Mesendoderm (in vitro differentiated cells): ENCODE results near the gene TAS2R60.
"Not testable (repeated sequence)": the region's sequence is repeated elsewhere in the genome, so short reads cannot be mapped to it uniquely, and the experiment has no call there.

ENCODE experiments used
- DNase-seq: peaks from one replicate; pipeline ENCODE4 v3.0.0; 2013
- H2AK5ac ChIP-seq: 2 replicates; pipeline ENCODE4 v1.6.1; 2013; ENCODE audit warnings: low read length, inconsistent platforms
- H2BK120ac ChIP-seq: 2 replicates; pipeline ENCODE4 v1.6.1; 2013; ENCODE audit warnings: low read depth, mild to moderate bottlenecking, low read length, moderate library complexity, mixed read lengths
- H2BK15ac ChIP-seq: replicated peaks from 2 replicates; pipeline ENCODE4 v1.6.1; 2013; ENCODE audit warnings: low read depth, mild to moderate bottlenecking, moderate library complexity
- H2BK5ac ChIP-seq: 2 replicates; pipeline ENCODE4 v1.6.1; 2013; ENCODE audit warnings: low read length, inconsistent platforms
- H3K18ac ChIP-seq: 2 replicates; pipeline ENCODE4 v1.6.1; 2013; ENCODE audit warnings: mild to moderate bottlenecking, low read length, mixed read lengths
- H3K23ac ChIP-seq: one replicate; pipeline ENCODE4 v1.6.1; 2013; ENCODE audit warnings: low read length
- H3K27ac ChIP-seq: 2 replicates; pipeline ENCODE4 v1.5.1; 2013; ENCODE audit warnings: low read depth, mild to moderate bottlenecking, inconsistent platforms, low read length, moderate library complexity
- H3K27me3 ChIP-seq: 2 replicates; pipeline ENCODE4 v1.6.1; 2013; ENCODE audit warnings: low read length, control low read depth, mild to moderate bottlenecking, inconsistent platforms; ENCODE audit not compliant: insufficient read depth, poor library complexity
- H3K36me3 ChIP-seq: 2 replicates; pipeline ENCODE4 v1.6.1; 2013; ENCODE audit warnings: low read length, inconsistent platforms; ENCODE audit not compliant: control insufficient read depth, insufficient read depth
- H3K4ac ChIP-seq: one replicate; pipeline ENCODE4 v1.6.1; 2013; ENCODE audit warnings: low read depth, mild to moderate bottlenecking, low read length, moderate library complexity
- H3K4me1 ChIP-seq: 2 replicates; pipeline ENCODE4 v1.6.1; 2013; ENCODE audit warnings: low read depth, low read length, inconsistent platforms; ENCODE audit not compliant: control insufficient read depth
- H3K4me2 ChIP-seq: 2 replicates; pipeline ENCODE4 v1.6.1; 2013; ENCODE audit warnings: low read length
- H3K4me3 ChIP-seq: 2 replicates; pipeline ENCODE4 v1.5.1; 2013; ENCODE audit warnings: mild to moderate bottlenecking, low read length
- H3K56ac ChIP-seq: one replicate; pipeline ENCODE4 v1.6.1; 2013; ENCODE audit warnings: low read length
- H3K79me1 ChIP-seq: 2 replicates; pipeline ENCODE4 v1.6.1; 2013; ENCODE audit warnings: low read length, inconsistent platforms
- H3K79me2 ChIP-seq: 2 replicates; pipeline ENCODE4 v1.6.1; 2013; ENCODE audit warnings: mild to moderate bottlenecking, low read length; ENCODE audit not compliant: control insufficient read depth, insufficient read depth
- H3K9ac ChIP-seq: 2 replicates; pipeline ENCODE4 v1.6.1; 2013; ENCODE audit warnings: low read length, inconsistent platforms
- H4K5ac ChIP-seq: one replicate; pipeline ENCODE4 v1.6.1; 2013; ENCODE audit warnings: low read length
- H4K8ac ChIP-seq: one replicate; pipeline ENCODE4 v1.6.1; 2013; ENCODE audit warnings: low read depth, mild to moderate bottlenecking, control low read depth, low read length, moderate library complexity
- WGBS: extraction: QIAGEN DNeasy Blood & Tissue Kit; methylation state at CpG from one replicate; pipeline ENCODE4 v1.1.7; 2013; ENCODE audit warnings: low lambda C conversion rate, missing lambda C conversion rate; ENCODE audit not compliant: insufficient coverage; ENCODE audit errors: extremely low coverage; 5-methylcytosine and 5-hydroxymethylcytosine counted together

The TAS2R60 gene

DNA sequence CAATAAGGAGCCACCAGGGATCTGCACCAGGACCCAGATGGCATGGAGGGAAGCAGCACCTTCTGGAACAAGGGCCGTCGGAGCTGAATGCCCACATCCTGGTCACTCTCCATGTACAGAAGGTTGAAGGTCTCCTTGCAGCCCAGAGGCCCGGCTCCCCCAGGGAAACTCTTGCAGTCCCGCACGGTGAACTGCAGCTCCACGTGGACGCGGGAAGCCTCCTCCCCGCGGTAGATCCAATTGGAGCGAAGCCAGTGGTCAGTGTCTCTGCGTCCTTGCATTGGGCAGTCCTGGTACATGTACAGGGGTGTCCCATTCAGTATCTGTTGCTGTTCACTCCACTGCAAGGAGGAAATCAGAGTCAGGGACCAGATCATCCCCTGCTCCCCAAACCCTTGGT is 42.0 kb upstream of the TAS2R60 start:
- no peak overlapping the region for H3K4me3 ChIP-seq
- WGBS: no CpG with 5 or more reads among the region's 12 CpGs
- no peak overlapping the region for H2BK5ac ChIP-seq
- H4K8ac ChIP-seq: no peak overlapping the region
- H3K79me2 ChIP-seq: peaks cover 17% of the 10 kb centered on the region
- H2BK15ac ChIP-seq: no peak overlapping the region
- no peak overlapping the region for H2BK120ac ChIP-seq
- H3K9ac ChIP-seq: no peak overlapping the region
- H3K79me1 ChIP-seq: peaks cover 15% of the 10 kb centered on the region
- no peaks in the 10 kb centered on the region for H3K27me3 ChIP-seq
- H3K27ac ChIP-seq: no peak overlapping the region
- no peak overlapping the region for H3K23ac ChIP-seq
- peaks cover 10% of the 10 kb centered on the region for H3K4me1 ChIP-seq
- no peak overlapping the region for H3K56ac ChIP-seq
- H3K4ac ChIP-seq: no peak overlapping the region
- H3K18ac ChIP-seq: no peak overlapping the region
- no peak overlapping the region for H3K4me2 ChIP-seq
- H3K36me3 ChIP-seq: peaks cover 24% of the 10 kb centered on the region
- no peak for DNase-seq
- H2AK5ac ChIP-seq: no peak overlapping the region
- no peak overlapping the region for H4K5ac ChIP-seq

DNA sequence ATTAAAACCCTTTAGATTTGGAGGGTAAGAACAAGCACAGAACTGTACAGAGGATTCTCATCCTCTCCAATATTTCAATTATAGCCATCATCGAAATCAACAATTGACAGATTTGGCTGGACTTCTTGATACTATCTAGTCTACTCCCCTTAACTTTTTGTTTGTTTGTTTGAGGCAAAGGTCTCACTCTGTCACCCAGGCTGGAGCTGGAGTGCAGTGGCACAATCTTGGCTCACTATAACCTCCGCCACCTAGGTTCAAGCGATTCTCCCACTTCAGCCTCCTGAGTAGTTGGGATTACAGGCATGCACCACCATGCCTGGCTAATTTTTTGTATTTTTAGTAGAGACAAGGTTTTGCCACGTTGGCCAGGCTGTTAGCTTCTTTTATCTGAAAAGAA is 41.0 kb upstream of the TAS2R60 start:
- not testable (repeated sequence) for H2BK5ac ChIP-seq, H3K27ac ChIP-seq, H3K4ac ChIP-seq, H2AK5ac ChIP-seq, H3K27me3 ChIP-seq, H4K5ac ChIP-seq, DNase-seq, H3K4me2 ChIP-seq, H2BK120ac ChIP-seq, H2BK15ac ChIP-seq, H3K4me3 ChIP-seq, H3K56ac ChIP-seq, H3K9ac ChIP-seq, H3K23ac ChIP-seq, H4K8ac ChIP-seq, H3K18ac ChIP-seq
- Histone ChIP-seq H3K36me3 (peaks cover 22% of the 10 kb centered on the region), H3K79me1 (peaks cover 22% of the 10 kb centered on the region), H3K4me1 (peaks cover 19% of the 10 kb centered on the region), H3K79me2 (peaks cover 26% of the 10 kb centered on the region)
- WGBS: no CpG with 5 or more reads among the region's 4 CpGs

DNA sequence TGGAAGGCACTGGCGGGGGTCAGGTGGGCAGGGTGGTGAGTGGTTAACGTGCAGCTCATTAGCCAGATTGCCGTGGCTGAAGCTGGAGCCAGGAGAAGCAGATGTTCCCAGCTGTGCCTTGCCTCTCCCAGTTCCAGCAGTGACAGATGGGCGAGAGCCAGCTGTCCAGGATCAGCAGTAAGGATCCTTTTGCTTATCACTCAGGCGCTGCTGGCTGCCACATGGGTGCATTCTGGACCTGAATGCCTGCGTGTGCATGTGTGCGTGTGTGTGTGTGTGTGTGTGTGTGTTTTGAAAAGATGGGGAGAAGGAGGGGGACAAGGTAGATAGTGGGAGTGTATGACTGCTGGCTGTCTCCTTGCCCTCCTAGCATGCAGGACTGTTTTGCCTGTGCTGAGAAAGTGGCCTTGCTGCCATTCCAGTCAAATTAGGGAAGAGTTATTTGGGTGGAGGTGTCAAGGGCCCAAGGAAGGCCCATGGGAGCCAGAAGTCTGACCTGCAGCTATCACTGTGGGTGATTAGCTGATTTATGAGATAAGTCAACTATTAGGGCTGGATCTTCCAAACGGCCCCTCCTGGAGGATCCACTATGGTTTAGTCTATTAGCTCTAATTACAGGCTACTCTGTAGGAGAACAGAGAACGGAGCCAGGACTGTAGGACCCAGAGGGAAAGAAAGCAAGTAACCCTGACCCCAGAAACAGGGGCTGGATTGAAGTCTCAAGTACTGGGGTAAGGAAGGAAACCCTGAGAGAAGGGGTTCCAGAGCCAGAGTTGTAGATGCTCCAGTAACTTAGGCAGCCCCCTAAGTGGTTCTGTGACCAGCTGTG is 37.9 kb upstream of the TAS2R60 start:
- DNase-seq: peak; percentile 65
- no peak overlapping the region for H2BK120ac ChIP-seq

DNA sequence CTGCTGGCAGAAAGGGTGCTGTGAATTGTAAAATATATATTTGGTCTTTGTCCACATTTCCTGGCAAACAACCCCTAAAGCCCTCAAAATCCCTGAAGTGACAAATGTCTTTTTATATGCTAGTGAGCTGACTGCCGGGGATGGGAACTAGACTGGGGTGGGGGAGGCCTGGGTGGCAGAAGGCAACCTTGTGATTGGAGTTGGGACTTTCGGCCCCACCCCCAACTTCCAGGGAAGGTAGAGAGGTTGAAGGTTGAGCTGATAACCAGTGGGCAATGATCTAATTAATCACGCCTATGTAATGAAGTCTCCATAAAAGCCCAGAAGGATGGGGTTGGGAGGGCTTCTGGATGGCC is 37.3 kb upstream of the TAS2R60 start:
- no CpG with 5 or more reads among the region's 3 CpGs for WGBS
- no peak overlapping the region for H4K8ac ChIP-seq
- no peak overlapping the region for H4K5ac ChIP-seq
- H3K4me3 ChIP-seq: peak overlapping the region; percentile 12
- peak overlapping the region; percentile 69 for H3K27ac ChIP-seq
- peak overlapping the region; percentile 54 for H3K9ac ChIP-seq
- peak overlapping the region; percentile 91 for H2BK5ac ChIP-seq
- H3K4me2 ChIP-seq: peak overlapping the region; percentile 71
- H3K4me1 ChIP-seq: peaks cover 26% of the 10 kb centered on the region
- H2AK5ac ChIP-seq: peak overlapping the region; percentile 45
- H3K18ac ChIP-seq: peak overlapping the region; percentile 0
- no peaks in the 10 kb centered on the region for H3K27me3 ChIP-seq
- peaks cover 19% of the 10 kb centered on the region for H3K79me1 ChIP-seq
- H3K36me3 ChIP-seq: peaks cover 5% of the 10 kb centered on the region
- H3K56ac ChIP-seq: peak overlapping the region; percentile 74
- H3K4ac ChIP-seq: no peak overlapping the region
- no peak overlapping the region for H2BK120ac ChIP-seq
- H3K79me2 ChIP-seq: peaks cover 36% of the 10 kb centered on the region
- H3K23ac ChIP-seq: no peak overlapping the region
- DNase-seq: peak; percentile 90
- H2BK15ac ChIP-seq: no peak overlapping the region

More for the DNA sequence above, 37.9 kb upstream of the TAS2R60 start:
- peak overlapping the region; percentile 0 for H3K18ac ChIP-seq
- H3K27ac ChIP-seq: peak overlapping the region; percentile 69
- no peak overlapping the region for H3K4ac ChIP-seq
- peaks cover 36% of the 10 kb centered on the region for H3K79me2 ChIP-seq
- peak overlapping the region; percentile 45 for H2AK5ac ChIP-seq
- peak overlapping the region; percentile 79 for H2BK5ac ChIP-seq
- peak overlapping the region; percentile 74 for H3K56ac ChIP-seq
- no peak overlapping the region for H4K5ac ChIP-seq
- peaks cover 19% of the 10 kb centered on the region for H3K79me1 ChIP-seq
- peaks cover 7% of the 10 kb centered on the region for H3K36me3 ChIP-seq
- H3K4me2 ChIP-seq: peak overlapping the region; percentile 71
- peak overlapping the region; percentile 11 for H3K23ac ChIP-seq
- peaks cover 24% of the 10 kb centered on the region for H3K4me1 ChIP-seq
- H4K8ac ChIP-seq: no peak overlapping the region
- peak overlapping the region; percentile 54 for H3K9ac ChIP-seq
- no peak overlapping the region for H2BK15ac ChIP-seq
- H3K4me3 ChIP-seq: peak overlapping the region; percentile 12
- no peaks in the 10 kb centered on the region for H3K27me3 ChIP-seq
- no CpG with 5 or more reads among the region's 9 CpGs for WGBS

DNA sequence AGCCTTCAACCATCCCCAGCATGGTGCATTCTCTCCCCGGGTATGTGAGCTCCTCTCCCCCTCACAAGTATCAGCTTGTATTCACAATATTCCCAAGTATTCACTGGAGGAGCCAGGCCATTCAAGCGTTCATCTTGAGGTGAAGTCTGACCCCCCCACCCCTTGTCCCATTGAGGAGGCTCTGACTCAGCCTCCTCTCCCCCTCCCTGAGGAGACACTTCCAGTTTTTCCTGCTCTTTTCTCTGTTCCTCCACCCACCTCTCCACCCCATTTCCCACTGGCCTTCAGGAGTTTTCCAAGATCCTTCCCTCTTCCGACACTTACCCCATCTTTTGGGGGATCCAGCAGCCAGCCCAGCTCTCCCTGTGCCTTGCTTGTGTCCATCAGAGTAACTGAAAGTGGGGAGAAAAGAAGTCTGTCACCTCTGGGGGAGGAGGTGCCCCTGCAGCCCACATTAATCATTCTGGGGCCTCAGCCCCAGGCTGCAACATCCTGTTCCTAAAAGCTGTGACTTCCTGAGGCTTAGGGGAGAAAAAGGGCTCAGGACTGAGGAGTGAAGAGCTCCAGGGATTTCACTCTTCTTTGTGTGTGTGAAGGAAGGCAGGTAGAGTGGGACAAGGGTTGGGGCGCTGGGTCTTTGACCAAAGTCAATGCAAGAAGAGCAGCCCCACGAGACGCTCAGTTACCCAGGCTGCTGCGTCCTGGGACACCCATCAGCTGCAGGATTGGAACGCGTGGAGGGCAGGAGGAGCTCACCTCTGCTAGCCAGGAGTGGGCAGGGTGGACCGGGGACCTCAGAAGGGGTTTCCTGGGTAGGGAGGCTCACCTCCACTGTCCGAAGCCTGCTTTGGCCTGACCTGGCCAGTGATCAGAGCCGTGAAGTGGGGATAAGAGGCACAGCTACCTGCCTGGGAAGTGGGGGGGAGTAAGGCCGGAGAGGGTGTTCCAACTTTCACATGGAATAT is 35.7 kb upstream of the TAS2R60 start:
- Histone ChIP-seq H3K4me3 (peak overlapping the region; percentile 96), H3K4ac (no peak overlapping the region), H3K79me1 (peaks cover 16% of the 10 kb centered on the region), H2BK15ac (no peak overlapping the region), H3K18ac (peak overlapping the region; percentile 52), H3K27ac (peak overlapping the region; percentile 93), H3K27me3 (no peaks in the 10 kb centered on the region), H3K4me2 (peak overlapping the region; percentile 64), H3K4me1 (peaks cover 29% of the 10 kb centered on the region), H3K56ac (peak overlapping the region; percentile 99), H2BK5ac (peak overlapping the region; percentile 96), H4K8ac (no peak overlapping the region), H3K9ac (peak overlapping the region; percentile 97), H2BK120ac (no peak overlapping the region), H3K79me2 (peaks cover 32% of the 10 kb centered on the region), H4K5ac (no peak overlapping the region), H2AK5ac (peak overlapping the region; percentile 93), H3K23ac (peak overlapping the region; percentile 89), H3K36me3 (no peaks in the 10 kb centered on the region)
- no CpG with 5 or more reads among the region's 13 CpGs for WGBS
- peak; percentile 71 for DNase-seq
